Ecto neural progenitor cell (in vitro differentiated cells): Measurements from ENCODE around the gene FBXO44.

Experiments
- DNase-seq: peaks from one replicate; pipeline ENCODE4 v3.0.0-alpha.2; 2018; ENCODE audit warnings: low spot score

Gene FBXO44

GRCh38 chr1:11640101-11640500 is 14.6 kb upstream of the FBXO44 start:
- no peak for DNase-seq

- DNase-seq: no peak
These were observed 13.7 kb upstream of the FBXO44 start for GRCh38 chr1:11640944-11641343.

- no peak for DNase-seq
These were observed 12.8 kb upstream of the FBXO44 start for GRCh38 chr1:11641776-11642305.

- peak; percentile 78 for DNase-seq
These were observed 12.2 kb upstream of the FBXO44 start for GRCh38 chr1:11642418-11643017.

- DNase-seq: no peak
These were observed 10.9 kb upstream of the FBXO44 start for GRCh38 chr1:11643782-11644181.

GRCh38 chr1:11645270-11645669 is 9.4 kb upstream of the FBXO44 start:
- DNase-seq: no peak

GRCh38 chr1:11645670-11646265 is 8.9 kb upstream of the FBXO44 start:
- DNase-seq: peak; percentile 88

GRCh38 chr1:11646317-11646716 is 8.4 kb upstream of the FBXO44 start:
- no peak for DNase-seq

- DNase-seq: no peak
These were observed 7.3 kb upstream of the FBXO44 start for GRCh38 chr1:11647333-11647732.

- no peak for DNase-seq
These were observed 6.6 kb upstream of the FBXO44 start for GRCh38 chr1:11648039-11648438.

GRCh38 chr1:11648732-11649158 is 5.9 kb upstream of the FBXO44 start:
- peak; percentile 70 for DNase-seq

GRCh38 chr1:11649237-11649623 is 5.4 kb upstream of the FBXO44 start:
- DNase-seq: no peak

GRCh38 chr1:11649624-11650330 is 4.9 kb upstream of the FBXO44 start:
- no peak for DNase-seq

- peak; percentile 82 for DNase-seq
These were observed 4.2 kb upstream of the FBXO44 start for GRCh38 chr1:11650331-11650991.

GRCh38 chr1:11651017-11651416 is 3.7 kb upstream of the FBXO44 start:
- no peak for DNase-seq

- DNase-seq: no peak
These were observed 2.4 kb upstream of the FBXO44 start for GRCh38 chr1:11652203-11652780.

- no peak for DNase-seq
These were observed 1.4 kb upstream of the FBXO44 start for GRCh38 chr1:11653101-11653860.

GRCh38 chr1:11653861-11654136 is 878 bp upstream of the FBXO44 start:
- no peak for DNase-seq

- DNase-seq: peak; percentile 47
These were observed 497 bp downstream of the FBXO44 start for GRCh38 chr1:11654939-11655808.

- no peak for DNase-seq
These were observed 3.0 kb downstream of the FBXO44 start for GRCh38 chr1:11657654-11658053.

GRCh38 chr1:11658542-11658941 is 3.9 kb downstream of the FBXO44 start:
- DNase-seq: no peak
